NCI-H82 (cell line): ENCODE measurements around the gene TTC23.
A peak's percentile ranks its signal among the peaks of the same experiment; 100 is the strongest.

Experiments used
- DNase-seq: peaks from one replicate; lab custom pipeline; 2025; lab: John Stamatoyannopoulos, UW

Gene TTC23

DNA sequence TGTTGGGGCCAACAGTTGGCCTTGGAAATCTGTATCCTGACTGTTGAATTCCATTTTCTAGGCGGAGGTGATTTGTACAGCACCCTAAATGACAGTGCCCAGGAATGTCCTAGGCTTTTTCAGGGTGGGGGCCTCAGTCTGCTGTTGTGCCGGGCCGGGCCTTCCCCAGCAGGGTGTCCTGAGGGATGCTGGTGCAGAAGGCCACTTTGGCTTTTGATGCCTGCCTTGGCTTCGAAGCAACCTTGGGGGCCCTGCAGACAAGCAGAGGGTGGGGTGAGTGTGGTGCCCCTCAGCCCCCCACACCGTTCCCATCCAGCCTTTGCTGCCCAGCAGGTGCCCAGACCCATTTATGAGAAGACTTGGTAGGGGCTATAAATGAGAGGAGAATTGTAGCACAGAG, 111.5 kb downstream of the TTC23 start:
- no peak for DNase-seq

DNA sequence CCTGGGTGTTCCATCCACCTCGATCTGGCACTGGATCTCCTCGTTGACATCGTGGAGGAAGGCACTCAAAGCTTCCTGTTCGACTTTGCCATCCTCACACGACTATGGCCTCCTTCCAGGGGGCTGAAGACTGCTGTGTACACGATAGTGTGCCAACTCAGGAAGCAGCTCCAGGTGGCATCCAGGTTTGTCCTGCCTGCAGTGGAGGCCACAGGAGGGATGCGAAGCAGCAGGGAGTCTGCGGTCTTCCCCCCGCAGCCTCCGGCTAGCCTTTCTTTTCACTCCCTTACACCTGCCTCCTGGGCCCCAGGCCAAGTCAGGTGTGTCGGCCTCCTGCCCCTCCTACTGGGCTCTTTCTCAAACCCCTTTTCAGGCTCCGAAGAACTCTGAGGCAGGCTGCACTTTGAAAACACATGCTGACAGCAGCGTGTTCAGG, 112.3 kb downstream of the TTC23 start:
- no peak for DNase-seq

DNA sequence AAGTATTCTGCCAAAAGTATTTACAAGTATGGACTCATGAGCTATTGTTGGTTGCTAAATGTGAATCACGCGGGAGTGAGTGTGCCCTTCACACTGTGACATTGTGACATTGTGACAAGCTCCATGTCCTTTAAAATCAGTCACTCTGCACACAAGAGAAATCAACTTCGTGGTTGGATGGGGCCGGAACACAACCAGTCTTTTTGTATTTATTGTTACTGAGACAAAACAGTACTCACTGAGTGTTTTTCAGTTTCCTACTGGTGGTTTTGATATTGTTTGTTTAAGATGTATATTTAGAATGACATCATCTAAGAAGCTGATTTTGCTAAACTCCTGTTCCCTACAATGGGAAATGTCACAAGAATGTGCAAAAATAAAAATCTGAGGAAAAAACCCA, 114.2 kb downstream of the TTC23 start:
- DNase-seq: no peak

DNA sequence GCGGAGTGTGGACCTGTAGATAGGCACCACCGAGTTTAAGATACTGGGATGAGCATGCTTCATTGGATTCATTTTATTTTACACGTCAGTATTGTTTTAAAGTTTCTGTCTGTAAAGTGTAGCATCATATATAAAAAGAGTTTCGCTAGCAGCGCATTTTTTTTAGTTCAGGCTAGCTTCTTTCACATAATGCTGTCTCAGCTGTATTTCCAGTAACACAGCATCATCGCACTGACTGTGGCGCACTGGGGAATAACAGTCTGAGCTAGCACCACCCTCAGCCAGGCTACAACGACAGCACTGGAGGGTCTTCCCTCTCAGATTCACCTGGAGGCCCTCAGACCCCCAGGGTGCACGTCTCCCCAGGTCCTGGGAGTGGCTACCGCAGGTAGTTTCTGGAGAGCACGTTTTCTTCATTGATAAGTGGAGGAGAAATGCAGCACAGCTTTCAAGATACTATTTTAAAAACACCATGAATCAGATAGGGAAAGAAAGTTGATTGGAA, 115.0 kb downstream of the TTC23 start:
- no peak for DNase-seq

DNA sequence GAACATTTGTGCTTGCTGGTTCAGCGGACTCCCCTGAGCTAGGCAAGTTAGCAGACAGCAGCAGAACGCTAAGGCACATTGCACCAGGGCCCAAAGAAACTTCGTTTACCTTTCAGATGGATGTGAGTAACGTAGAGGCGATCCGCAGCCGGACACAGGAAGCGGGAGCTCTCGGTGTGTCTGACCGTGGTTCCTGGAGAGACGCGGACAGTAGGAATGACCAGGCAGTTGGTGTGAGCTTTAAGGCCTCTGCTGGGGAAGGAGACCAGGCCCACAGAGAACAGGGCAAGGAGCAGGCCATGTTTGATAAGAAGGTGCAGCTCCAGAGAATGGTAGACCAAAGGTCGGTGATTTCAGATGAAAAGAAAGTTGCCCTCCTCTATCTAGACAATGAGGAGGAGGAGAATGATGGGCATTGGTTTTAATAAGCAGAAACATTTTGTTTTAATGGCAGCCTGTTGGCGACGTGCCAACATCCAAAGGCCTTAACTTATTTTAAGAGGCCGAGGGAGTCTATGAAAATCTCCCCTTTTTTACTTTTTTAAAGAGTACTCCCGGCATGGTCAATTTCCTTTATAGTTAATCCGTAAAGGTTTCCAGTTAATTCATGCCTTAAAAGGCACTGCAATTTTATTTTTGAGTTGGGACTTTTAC, 116.6 kb downstream of the TTC23 start:
- no peak for DNase-seq

- DNase-seq: no peak
Observed at GRCh38 chr15:99132122-99132521, 117.3 kb downstream of the TTC23 start.

DNA sequence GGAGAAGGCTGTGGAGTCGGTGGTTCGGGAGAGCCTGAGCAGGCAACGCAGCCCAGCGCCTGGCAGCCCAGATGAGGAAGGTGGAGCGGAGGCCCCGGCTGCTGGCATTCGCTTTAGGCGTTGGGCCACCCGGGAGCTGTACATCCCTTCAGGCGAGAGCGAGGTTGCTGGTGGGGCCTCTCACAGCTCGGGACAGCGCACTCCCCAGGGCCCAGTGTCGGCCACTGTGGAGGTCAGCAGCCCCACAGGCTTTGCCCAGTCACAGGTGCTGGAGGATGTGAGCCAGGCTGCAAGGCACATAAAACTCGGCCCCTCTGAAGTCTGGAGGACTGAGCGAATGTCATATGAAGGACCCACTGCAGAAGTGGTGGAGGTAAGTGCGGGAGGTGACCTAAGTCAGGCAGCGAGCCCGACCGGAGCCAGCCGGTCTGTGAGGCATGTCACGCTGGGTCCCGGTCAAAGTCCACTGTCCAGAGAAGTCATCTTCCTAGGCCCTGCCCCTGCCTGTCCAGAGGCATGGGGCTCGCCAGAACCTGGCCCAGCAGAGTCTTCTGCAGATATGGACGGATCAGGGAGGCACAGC, 117.8 kb downstream of the TTC23 start:
- no peak for DNase-seq

DNA sequence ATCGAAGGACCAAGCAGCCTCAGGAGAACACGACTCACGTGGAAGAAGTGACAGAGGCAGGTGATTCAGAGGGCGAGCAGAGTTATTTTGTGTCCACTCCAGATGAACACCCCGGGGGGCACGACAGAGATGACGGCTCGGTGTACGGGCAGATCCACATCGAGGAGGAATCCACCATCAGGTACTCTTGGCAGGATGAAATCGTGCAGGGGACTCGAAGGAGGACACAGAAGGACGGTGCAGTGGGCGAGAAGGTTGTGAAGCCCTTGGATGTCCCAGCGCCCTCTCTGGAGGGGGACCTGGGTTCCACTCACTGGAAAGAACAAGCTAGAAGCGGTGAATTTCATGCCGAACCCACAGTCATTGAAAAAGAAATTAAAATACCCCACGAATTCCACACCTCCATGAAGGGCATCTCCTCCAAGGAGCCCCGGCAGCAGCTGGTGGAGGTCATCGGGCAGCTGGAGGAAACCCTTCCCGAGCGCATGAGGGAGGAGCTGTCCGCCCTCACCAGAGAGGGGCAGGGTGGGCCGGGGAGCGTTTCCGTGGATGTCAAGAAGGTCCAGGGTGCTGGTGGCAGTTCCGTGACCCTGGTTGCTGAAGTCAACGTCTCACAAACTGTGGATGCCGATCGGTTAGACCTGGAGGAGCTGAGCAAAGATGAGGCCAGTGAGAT, 118.5 kb downstream of the TTC23 start:
- no peak for DNase-seq

DNA sequence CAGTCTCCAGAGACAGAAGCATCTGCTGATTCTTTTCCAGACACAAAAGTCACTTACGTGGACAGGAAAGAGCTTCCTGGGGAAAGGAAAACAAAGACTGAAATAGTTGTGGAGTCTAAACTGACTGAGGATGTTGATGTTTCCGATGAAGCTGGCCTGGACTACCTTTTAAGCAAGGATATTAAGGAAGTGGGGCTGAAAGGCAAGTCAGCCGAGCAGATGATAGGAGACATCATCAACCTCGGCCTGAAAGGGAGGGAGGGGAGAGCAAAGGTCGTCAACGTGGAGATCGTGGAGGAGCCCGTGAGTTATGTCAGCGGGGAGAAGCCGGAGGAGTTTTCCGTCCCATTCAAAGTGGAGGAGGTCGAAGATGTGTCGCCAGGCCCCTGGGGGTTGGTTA, 119.1 kb downstream of the TTC23 start:
- no peak for DNase-seq

DNA sequence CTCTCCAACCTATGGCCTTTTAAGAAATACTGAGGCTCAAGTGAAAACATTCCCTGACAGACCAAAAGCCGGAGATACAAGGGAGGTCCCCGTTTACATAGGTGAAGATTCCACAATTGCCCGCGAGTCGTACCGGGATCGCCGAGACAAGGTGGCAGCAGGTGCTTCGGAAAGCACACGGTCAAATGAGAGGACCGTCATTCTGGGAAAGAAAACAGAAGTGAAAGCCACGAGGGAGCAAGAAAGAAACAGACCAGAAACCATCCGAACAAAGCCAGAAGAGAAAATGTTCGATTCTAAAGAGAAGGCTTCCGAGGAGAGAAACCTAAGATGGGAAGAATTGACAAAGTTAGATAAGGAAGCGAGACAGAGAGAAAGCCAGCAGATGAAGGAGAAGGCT, 119.7 kb downstream of the TTC23 start:
- DNase-seq: no peak

- DNase-seq: no peak
Observed at GRCh38 chr15:99128411-99128810, 121.0 kb downstream of the TTC23 start.

DNA sequence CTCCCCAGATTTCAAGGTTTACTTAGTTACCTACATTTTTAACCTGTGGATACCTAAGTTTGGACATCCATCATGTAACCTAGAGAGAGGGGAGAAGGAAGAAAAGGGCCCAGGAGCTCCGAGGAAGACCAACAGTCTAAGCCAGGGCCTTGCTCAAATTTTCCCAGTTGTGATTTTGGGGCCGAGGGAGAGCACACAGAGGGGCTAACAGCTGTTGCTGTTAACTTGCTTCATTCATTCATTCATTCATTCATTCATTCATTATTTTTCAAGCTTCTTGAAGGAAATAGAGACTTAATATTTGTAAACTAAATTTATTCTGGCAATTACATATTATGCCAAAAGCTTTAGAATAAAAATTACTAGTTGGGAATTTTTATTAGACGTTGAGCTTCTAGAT, 121.6 kb downstream of the TTC23 start:
- DNase-seq: no peak

DNA sequence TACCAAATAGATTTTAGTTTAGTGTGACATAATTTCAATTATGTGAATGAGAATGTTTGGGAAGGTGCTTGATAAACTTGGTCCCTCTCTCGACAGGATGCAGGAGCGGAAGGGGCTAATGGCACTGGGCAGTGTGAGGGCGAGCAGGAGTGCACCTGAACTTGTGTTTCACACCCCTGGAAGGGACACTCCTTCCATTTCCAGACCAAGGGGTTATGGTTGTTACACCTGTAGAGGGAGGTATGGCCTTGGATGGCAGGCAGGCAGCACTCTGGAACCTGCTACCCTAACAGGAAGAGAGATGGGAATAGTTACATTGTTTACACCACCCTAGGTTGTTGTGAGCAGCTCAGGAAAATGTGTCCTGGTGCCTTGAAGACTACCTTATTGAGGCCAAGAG, 122.5 kb downstream of the TTC23 start:
- no peak for DNase-seq

DNA sequence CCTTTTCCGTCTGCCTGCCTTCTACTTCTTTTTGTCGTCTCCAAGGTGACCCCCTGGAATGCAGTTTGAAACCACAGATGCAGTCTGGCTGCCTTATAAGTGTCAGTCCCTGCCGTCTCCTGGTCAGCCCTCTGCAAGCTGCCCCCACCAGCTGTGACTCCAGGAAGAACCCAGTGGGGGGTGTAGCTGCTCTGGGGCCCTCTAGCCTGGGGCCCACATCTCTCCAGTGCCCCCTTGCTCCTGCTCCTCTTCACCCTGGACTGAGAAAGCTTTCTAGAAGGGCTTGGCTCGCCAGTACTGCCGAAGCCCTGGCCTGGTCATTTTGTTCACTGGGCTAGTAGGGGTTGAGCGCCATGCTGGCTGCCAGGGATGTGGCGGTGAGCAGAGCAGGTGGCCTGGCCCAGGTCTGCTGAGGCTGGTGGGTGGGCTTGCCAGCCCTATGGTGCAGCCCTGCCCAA, 123.2 kb downstream of the TTC23 start:
- no peak for DNase-seq

GRCh38 chr15:99125061-99125891, 124.1 kb downstream of the TTC23 start:
- no peak for DNase-seq

DNA sequence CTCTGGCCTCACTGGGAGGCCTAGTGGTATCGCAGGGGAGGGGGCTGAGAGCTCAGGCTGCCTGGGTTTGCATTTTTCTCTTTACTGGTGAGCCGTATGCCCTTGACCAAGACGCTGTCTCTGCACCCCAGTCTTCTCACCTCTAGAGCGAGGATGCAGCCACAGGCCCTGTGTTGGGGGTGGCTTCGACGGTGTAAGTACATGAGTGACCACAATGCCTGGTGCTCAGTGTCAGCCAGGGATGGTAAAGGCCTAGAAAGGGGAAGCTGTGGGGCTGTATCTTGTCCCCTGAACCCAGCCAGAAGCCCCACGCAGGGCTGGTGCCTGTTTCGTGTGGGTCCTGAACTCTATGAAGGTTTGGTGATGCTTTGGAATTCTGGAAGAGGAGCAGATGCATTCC, 124.7 kb downstream of the TTC23 start:
- DNase-seq: no peak

- peak; percentile 96 for DNase-seq
Observed at GRCh38 chr15:99123713-99124451, 125.5 kb downstream of the TTC23 start.

DNA sequence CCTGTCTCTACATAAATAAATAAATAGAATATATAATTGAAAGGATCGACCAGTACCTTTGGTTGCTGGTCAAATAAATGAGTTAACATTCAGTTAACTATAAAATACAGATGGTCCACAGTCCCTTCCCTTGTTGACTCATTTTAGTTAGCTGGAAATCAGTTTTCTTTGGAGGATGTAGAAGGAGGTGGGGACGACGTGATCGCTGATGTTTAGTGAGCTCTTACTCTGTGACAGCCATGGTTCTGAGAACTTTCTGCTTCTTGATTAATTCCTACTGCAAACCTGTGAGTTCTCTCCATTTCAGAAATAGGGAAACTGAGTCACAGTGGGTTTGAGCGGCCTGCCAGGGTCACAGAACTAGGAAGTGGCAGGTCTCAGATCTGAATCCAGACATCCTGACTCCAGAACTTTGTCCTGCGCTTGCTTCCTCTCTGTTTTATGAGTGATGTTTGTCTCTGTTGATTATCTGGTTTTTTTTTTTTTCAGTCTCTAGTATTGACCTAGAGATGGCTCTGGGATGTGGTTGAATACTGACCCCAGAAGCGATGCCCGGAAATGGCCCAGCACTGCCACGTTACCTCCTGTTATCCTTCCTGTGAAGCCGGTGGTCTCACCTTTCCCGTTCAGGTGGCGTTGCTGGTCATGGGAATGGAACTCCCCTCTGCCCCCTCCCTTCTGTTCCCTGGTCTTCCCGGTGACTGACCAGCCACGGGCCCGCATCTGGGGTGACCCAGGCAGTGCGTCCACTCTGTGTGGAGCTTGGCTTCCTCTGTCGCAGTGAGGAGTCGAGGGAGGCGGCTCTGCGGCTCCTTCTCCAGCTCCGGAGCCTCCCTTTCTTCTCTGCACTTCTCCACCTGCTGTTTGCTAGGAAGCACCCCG, 126.3 kb downstream of the TTC23 start:
- no peak for DNase-seq

DNA sequence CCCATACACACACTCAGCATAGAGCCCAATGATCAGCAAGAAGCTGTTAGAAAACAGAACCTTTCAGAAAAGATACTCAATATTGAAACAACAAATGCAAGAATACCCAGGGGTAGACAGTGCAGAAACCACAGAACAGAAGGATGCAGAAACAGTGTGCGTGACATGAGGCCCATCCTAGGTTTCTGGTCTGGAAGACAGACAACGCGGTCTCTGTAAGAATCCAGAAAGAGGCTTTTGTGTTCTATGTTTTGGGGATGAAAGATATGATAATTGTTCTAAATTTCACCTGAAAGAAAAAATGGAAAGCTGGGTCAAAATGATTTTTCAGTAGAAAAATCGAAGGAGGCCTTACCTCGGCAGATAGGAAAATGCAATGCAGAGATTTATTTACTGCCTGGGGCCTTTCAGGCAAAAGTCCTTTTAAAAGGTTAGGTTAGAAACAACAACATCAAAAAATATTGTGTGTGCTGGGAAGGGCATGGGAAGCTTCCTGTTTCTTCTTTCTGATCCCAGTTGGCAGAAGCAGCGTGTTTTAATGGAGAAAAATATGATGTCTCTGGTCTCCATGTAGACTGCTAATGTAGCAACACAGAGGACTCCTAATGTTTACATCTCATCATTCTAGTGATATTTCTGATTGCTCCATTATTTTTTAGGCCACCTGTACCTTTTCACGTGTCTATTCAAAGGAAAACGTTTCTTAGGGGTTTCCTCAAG, 127.5 kb downstream of the TTC23 start:
- DNase-seq: no peak

DNA sequence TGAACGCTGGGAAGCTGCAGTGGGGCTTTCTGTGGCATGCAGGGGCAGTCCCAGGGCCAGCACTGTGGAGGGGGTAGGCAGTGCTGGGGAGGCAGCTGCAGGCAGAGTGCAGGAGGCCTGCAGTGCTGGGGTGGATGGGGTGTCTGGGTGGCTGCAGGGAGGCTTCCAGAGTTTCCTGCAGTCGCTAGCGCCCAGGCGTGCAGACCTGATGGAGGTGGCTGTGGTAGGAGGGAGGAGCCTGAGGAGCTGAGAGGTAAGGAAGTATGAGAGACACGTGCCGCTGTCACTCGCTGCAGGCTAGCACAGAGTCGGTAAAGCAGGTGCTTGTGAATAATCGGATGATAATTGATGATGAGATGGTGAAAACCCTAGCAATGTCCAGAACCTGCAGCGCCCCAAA, 128.2 kb downstream of the TTC23 start:
- DNase-seq: no peak
